Hematopoietic multipotent progenitor cell treated with erythropoietin and hydrocortisone succinate and interleukin-3 and kit ligand, for 8 days (in vitro differentiated cells): ENCODE data around the gene RIIAD1.
"Not testable (repeated sequence)": the region's sequence is repeated elsewhere in the genome, so short reads cannot be mapped to it uniquely, and the experiment has no call there.

ENCODE experiments used
- DNase-seq: peaks from one replicate; pipeline ENCODE4 v3.0.0-alpha.2; 2015

The RIIAD1 gene

GRCh38 chr1:151711044-151711800, 10.1 kb upstream of the RIIAD1 start:
- no peak for DNase-seq

GRCh38 chr1:151711951-151712350, 9.4 kb upstream of the RIIAD1 start:
- no peak for DNase-seq

GRCh38 chr1:151713044-151713443, 8.3 kb upstream of the RIIAD1 start:
- no peak for DNase-seq

- DNase-seq: no peak
Measured at GRCh38 chr1:151713874-151714273, 7.4 kb upstream of the RIIAD1 start.

- peak; percentile 92 for DNase-seq
Measured at GRCh38 chr1:151714820-151715725, 6.2 kb upstream of the RIIAD1 start.

GRCh38 chr1:151715726-151716404, 5.5 kb upstream of the RIIAD1 start:
- DNase-seq: peak; percentile 52

- DNase-seq: no peak
Measured at GRCh38 chr1:151716405-151716762, 4.9 kb upstream of the RIIAD1 start.

GRCh38 chr1:151716771-151717631, 4.3 kb upstream of the RIIAD1 start, which contains the start of gene CELF3:
TSS of gene CELF3 (minus strand) at chr1:151716803. CDS start at chr1:151716020, 783 bp downstream.
- peak; percentile 88 for DNase-seq

GRCh38 chr1:151718011-151718431, 3.3 kb upstream of the RIIAD1 start:
- no peak for DNase-seq

- no peak for DNase-seq
Measured at GRCh38 chr1:151718666-151719065, 2.7 kb upstream of the RIIAD1 start.

GRCh38 chr1:151720125-151720524, 1.2 kb upstream of the RIIAD1 start:
- peak; percentile 60 for DNase-seq

GRCh38 chr1:151720554-151720953, 768 bp upstream of the RIIAD1 start:
- DNase-seq: no peak

- DNase-seq: no peak
Measured at GRCh38 chr1:151721788-151722510, 627 bp downstream of the RIIAD1 start.

GRCh38 chr1:151723726-151724370, 2.5 kb downstream of the RIIAD1 start:
- DNase-seq: no peak

GRCh38 chr1:151728151-151729054, 7.1 kb downstream of the RIIAD1 start:
- no peak for DNase-seq

GRCh38 chr1:151729157-151729965, 8.0 kb downstream of the RIIAD1 start:
- no peak for DNase-seq

- DNase-seq: no peak
Measured at GRCh38 chr1:151729966-151730291, 8.6 kb downstream of the RIIAD1 start.

GRCh38 chr1:151733126-151733525, 11.8 kb downstream of the RIIAD1 start:
- DNase-seq: no peak

GRCh38 chr1:151733995-151734394, 12.7 kb downstream of the RIIAD1 start:
- not testable (repeated sequence) for DNase-seq
